Measurements from ENCODE around the gene CRLF3.

Gene CRLF3

DNA sequence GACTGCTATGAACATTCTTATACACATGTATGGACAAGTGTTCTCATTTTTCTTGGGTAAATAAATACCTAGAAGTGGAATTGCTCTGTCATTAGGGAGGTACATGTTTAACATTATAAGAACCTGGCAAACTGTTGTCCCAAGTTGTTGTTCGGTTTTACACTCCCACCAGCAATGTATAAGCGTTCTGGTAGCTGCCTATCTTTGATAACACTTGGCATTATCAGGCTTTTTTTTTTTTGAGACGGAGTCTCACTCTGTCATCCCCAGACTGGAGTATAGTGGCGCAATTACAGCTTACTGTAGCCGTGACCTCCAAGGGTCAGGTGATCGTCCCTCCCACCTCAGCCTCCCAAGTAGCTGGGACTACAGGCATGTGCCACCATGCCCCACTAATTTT, 23.5 kb upstream of the CRLF3 start:
- H3K4me1 Mint-ChIP-seq, result no peaks in the 10 kb centered on the region
- no peak overlapping the region for H3K4me3 Mint-ChIP-seq
- DNase-seq, result no peak
- TF ChIP-seq, protein P1, sequence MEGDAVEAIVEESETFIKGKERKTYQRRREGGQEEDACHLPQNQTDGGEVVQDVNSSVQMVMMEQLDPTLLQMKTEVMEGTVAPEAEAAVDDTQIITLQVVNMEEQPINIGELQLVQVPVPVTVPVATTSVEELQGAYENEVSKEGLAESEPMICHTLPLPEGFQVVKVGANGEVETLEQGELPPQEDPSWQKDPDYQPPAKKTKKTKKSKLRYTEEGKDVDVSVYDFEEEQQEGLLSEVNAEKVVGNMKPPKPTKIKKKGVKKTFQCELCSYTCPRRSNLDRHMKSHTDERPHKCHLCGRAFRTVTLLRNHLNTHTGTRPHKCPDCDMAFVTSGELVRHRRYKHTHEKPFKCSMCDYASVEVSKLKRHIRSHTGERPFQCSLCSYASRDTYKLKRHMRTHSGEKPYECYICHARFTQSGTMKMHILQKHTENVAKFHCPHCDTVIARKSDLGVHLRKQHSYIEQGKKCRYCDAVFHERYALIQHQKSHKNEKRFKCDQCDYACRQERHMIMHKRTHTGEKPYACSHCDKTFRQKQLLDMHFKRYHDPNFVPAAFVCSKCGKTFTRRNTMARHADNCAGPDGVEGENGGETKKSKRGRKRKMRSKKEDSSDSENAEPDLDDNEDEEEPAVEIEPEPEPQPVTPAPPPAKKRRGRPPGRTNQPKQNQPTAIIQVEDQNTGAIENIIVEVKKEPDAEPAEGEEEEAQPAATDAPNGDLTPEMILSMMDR (IDR thresholded peaks at IDR 0.05), result no peak
- no peaks in the 10 kb centered on the region for H3K9me3 Mint-ChIP-seq
- no peaks in the 10 kb centered on the region for H3K27me3 Mint-ChIP-seq (ENCODE audit: low read depth, poor library complexity)
- peaks cover 64% of the 10 kb centered on the region for H3K36me3 Mint-ChIP-seq (ENCODE audit: low read depth)
- H3K27ac Mint-ChIP-seq, result no peak overlapping the region

DNA sequence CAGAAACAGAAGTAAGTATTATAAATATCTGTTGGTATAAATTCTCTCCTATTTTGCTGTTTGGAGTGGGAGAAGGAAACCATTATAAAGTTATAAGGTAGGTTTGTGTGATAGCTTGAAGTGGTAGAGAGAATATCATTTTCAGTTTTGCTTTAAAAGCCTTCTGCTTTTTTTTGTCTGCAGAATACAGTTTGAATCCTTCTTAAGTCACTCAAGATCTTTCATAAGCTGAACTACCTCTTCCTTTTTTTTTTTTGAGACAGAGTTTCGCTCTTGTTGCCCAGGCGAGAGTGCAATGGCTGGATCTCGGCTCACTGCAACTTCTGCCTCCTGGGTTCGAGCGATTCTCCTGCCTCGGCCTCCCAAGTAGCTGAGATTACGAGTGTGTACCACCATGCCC, 16.3 kb upstream of the CRLF3 start:
- Mint-ChIP-seq H3K36me3 (ENCODE audit: low read depth) (peaks cover 74% of the 10 kb centered on the region), H3K4me3 (no peak overlapping the region), H3K27me3 (ENCODE audit: low read depth, poor library complexity) (no peaks in the 10 kb centered on the region), H3K4me1 (no peaks in the 10 kb centered on the region), H3K9me3 (no peaks in the 10 kb centered on the region), H3K27ac (no peak overlapping the region)
- TF ChIP-seq, protein P1 (IDR thresholded peaks at IDR 0.05), result no peak
- no peak for DNase-seq

DNA sequence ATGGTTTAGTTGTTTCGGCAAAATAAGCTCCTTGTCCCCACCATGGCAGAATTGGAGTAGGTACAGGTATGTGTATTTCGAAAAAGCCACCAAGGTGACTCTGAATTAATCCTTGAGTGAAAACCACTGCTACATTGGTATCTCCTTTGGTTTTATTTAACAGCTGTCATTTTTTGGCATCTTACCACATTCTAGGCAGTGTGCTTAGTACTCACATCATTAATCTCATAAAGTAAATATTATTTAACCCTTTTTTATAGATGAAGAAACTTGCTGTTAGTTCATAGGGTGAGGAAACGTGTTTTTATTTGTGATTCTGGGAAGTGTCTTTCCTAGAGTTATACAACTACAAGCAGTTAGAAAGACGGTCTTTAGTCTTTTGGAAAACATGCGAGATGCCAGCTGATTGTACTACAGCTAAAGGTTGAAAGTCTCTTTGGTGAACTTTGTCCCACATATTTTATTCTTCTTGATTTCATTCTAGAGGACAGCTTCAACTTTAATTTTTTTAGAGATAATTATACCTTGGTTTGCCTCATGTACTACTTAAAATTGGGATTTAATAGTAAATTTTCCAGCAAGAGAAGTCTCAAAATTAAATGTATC, 13.8 kb upstream of the CRLF3 start:
- TF ChIP-seq, protein P1 (IDR thresholded peaks at IDR 0.05), result no peak
- Mint-ChIP-seq H3K27ac (no peak overlapping the region), H3K27me3 (ENCODE audit: low read depth, poor library complexity) (no peaks in the 10 kb centered on the region), H3K9me3 (no peaks in the 10 kb centered on the region), H3K4me3 (no peak overlapping the region), H3K36me3 (ENCODE audit: low read depth) (peaks cover 77% of the 10 kb centered on the region), H3K4me1 (peaks cover 1% of the 10 kb centered on the region)
- no peak for DNase-seq

DNA sequence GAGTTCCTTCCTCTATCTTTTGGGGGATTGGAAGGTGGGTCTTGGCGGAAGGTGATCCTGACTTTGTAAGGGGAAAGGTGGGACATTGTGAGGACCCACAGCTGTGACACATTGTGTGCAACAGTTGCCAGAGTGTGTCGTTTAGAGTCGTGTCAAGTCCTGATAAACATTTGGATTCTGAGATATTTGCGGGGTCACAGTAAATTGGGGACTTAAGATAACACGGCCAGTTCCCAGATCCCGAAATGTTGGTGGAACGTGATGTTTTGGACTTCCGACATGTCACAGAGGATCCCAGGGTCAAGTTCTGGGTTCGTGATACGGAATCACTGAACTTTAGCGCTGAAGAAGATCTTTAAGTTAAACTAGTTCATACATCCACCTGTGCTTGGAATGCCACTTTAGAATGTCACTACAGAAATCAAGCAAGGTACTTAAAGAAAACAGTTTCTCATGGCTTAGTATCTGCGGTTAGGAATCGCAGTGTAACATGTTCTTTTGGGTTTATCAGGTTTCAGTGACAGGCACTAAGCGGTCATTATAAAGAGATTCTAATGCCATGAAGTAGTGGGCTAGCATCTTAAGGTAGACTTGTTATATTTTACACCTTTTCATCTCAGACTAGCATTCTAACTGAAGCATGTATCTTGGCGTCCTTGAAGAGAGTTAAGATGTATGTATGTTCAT, 8.1 kb upstream of the CRLF3 start:
- H3K27me3 Mint-ChIP-seq (ENCODE audit: low read depth, poor library complexity), result no peaks in the 10 kb centered on the region
- DNase-seq, result no peak
- H3K4me1 Mint-ChIP-seq, result peaks cover 30% of the 10 kb centered on the region
- peaks cover 32% of the 10 kb centered on the region for H3K36me3 Mint-ChIP-seq (ENCODE audit: low read depth)
- peak overlapping the region; percentile 94 for H3K27ac Mint-ChIP-seq
- TF ChIP-seq, protein P1 (IDR thresholded peaks at IDR 0.05), result no peak
- H3K9me3 Mint-ChIP-seq, result no peaks in the 10 kb centered on the region
- H3K4me3 Mint-ChIP-seq, result peak overlapping the region; percentile 98

DNA sequence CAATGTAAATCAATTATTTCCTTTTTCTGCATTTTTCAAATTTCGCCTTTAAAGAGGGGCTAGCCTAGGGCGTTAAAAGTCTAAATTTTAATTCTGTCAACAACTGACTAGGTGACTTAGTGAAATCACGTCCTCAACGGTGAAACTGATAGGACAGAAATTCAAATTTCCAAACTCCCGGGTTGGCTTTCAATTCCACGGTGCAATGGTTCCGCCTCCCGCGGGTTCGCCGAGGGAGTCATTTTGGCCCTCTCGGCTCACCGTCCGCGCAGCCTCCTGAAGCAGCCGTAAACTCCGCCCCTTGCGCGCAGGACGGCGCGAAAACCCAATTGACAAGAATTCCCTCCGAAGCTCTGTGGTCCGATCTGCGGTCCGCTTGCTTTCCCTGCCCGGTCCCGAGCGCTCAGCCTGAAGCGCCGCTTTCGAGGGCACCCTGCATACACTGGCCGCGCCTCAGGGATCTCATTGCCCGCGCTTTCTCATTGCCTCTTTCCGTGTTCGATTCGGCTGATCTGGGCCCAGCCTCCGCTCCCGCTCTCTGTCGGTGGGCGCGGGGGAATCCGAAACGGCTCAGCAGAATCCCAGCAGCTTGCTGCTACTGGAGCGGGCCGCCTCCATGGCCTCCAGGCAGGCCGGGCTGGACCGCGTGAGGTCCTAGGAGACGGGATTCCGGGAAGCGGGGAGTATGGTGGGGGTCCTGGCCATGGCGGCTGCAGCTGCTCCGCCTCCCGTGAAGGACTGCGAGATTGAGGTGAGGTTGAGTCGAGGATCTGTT, 7.4 kb upstream of the CRLF3 start, which contains the start of gene ATAD5:
Gene ATAD5, plus strand, starts transcription at position 304 of the 775 bp plus-strand sequence. Its CDS starts 382 bp downstream, at position 686.
- Mint-ChIP-seq H3K36me3 (ENCODE audit: low read depth) (peaks cover 25% of the 10 kb centered on the region), H3K4me1 (peaks cover 30% of the 10 kb centered on the region), H3K27ac (peak within 1 kb of the TSS; percentile 94), H3K4me3 (peak within 1 kb of the TSS; percentile 98), H3K9me3 (no peaks in the 10 kb centered on the region), H3K27me3 (ENCODE audit: low read depth, poor library complexity) (no peaks in the 10 kb centered on the region)
- DNase-seq, result peak; percentile 86
- TF ChIP-seq, protein P1 (IDR thresholded peaks at IDR 0.05), result no peak
